GM10847 (cell line): ENCODE results near the gene C14orf119.

ENCODE experiments used
- POLR2A ChIP-seq: IDR thresholded peaks from 2 replicates; pipeline ENCODE4 v1.6.1; 2011; ENCODE audit not compliant: insufficient read length; ENCODE audit errors: extremely low read depth

The C14orf119 gene

GRCh38 chr14:23110579-23111365 lies 15.5 kb downstream of the C14orf119 start:
- TF ChIP-seq POLR2A = no peak

- TF ChIP-seq POLR2A = no peak
Measured at GRCh38 chr14:23112359-23113178, 17.3 kb downstream of the C14orf119 start.

- TF ChIP-seq POLR2A = no peak
Measured at GRCh38 chr14:23113431-23114119, 18.3 kb downstream of the C14orf119 start.

GRCh38 chr14:23114120-23114458 lies 18.8 kb downstream of the C14orf119 start:
- no peak for TF ChIP-seq POLR2A

- TF ChIP-seq POLR2A = no peak
Measured at GRCh38 chr14:23114669-23115038, 19.3 kb downstream of the C14orf119 start.

GRCh38 chr14:23115039-23115731 lies 19.9 kb downstream of the C14orf119 start:
- no peak for TF ChIP-seq POLR2A

GRCh38 chr14:23115918-23116317 lies 20.6 kb downstream of the C14orf119 start:
- TF ChIP-seq POLR2A = no peak

- no peak for TF ChIP-seq POLR2A
Measured at GRCh38 chr14:23117371-23118020, 22.2 kb downstream of the C14orf119 start.

GRCh38 chr14:23118506-23119362 lies 23.4 kb downstream of the C14orf119 start, which contains the start of gene CEBPE:
CEBPE (minus strand) TSS chr14:23119255; CDS start chr14:23119091, 164 bp downstream.
- no peak for TF ChIP-seq POLR2A

GRCh38 chr14:23119363-23120327 lies 24.3 kb downstream of the C14orf119 start:
- no peak for TF ChIP-seq POLR2A

- TF ChIP-seq POLR2A = no peak
Measured at GRCh38 chr14:23120541-23121251, 25.4 kb downstream of the C14orf119 start.

GRCh38 chr14:23121361-23121771 lies 26.1 kb downstream of the C14orf119 start:
- no peak for TF ChIP-seq POLR2A
